ENCODE measurements around the gene PCED1A. TPM values are rescaled to one million over a fixed set of nuclear protein-coding genes. Genes with fewer than 3 reads are reported as not detected.

Gene PCED1A
- total and polyA plus RNA-seq, 2 donors (not counting 3 experiments of a cell fraction or from before 2014, with no cell fraction given) = 20.1 to 32.0 TPM

DNA sequence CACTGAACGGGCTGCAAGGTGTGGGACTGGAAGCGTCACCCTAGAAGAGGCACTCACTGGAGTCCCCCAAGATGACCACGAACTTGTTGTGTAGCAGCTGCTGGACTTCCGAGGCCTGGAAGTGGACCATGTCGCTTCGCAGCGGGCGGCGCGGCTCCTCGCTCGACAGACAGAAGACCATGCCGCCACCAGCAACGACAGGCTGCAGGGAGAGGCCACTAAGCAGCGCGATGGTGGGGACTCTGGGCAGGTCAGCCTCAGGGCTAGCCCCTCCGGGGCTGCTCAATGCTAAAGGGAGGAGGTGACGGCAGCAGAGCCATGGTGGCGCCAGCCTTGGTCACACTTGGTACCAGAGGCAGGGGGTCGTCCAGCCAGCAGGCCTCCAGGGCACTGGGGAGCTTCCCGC lies 720 bp downstream of the PCED1A start:
- no peak for TF ChIP-seq POLR2A (IDR thresholded peaks at IDR 0.05; ENCODE audit: low read depth, low read length)
- no peak for TF ChIP-seq JUN (IDR thresholded peaks at IDR 0.05; ENCODE audit: borderline replicate concordance, insufficient read depth, insufficient read length, low read depth)
- TF ChIP-seq, protein P1, sequence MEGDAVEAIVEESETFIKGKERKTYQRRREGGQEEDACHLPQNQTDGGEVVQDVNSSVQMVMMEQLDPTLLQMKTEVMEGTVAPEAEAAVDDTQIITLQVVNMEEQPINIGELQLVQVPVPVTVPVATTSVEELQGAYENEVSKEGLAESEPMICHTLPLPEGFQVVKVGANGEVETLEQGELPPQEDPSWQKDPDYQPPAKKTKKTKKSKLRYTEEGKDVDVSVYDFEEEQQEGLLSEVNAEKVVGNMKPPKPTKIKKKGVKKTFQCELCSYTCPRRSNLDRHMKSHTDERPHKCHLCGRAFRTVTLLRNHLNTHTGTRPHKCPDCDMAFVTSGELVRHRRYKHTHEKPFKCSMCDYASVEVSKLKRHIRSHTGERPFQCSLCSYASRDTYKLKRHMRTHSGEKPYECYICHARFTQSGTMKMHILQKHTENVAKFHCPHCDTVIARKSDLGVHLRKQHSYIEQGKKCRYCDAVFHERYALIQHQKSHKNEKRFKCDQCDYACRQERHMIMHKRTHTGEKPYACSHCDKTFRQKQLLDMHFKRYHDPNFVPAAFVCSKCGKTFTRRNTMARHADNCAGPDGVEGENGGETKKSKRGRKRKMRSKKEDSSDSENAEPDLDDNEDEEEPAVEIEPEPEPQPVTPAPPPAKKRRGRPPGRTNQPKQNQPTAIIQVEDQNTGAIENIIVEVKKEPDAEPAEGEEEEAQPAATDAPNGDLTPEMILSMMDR (IDR thresholded peaks at IDR 0.05; ENCODE audit: extremely low read depth in 1 of 2, insufficient read depth in 1 of 2, low read depth in 1 of 2, low read length in 2 of 2) = no peak
- no peak for TF ChIP-seq FOS (IDR thresholded peaks at IDR 0.05; ENCODE audit: borderline replicate concordance, insufficient read depth, low read length)
- TF ChIP-seq MAX (IDR thresholded peaks at IDR 0.05; ENCODE audit: insufficient read depth, insufficient read length) = no peak
- no peak for TF ChIP-seq MYC (IDR thresholded peaks at IDR 0.05; ENCODE audit: low read depth, low read length)
- TF ChIP-seq POLR2AphosphoS5 (IDR thresholded peaks at IDR 0.05; ENCODE audit: insufficient read depth, low read depth, low read length) = no peak
- TF ChIP-seq EZH2 (IDR thresholded peaks at IDR 0.05; ENCODE audit: borderline replicate concordance, low read depth, low read length, severe bottlenecking) = no peak
- no peak for TF ChIP-seq GATA2 (IDR thresholded peaks at IDR 0.05; ENCODE audit: insufficient read depth, insufficient read length, low read depth, low read length)
- no peak overlapping the region for H3K9ac ChIP-seq (replicated peaks; ENCODE audit: extremely low read depth, insufficient read depth, low read length)
- H3K4me1 ChIP-seq (ENCODE audit: control insufficient read depth, extremely low read depth, insufficient read depth, low read length) = peaks cover 4% of the 10 kb centered on the region
- no peak overlapping the region for H3K27ac ChIP-seq (ENCODE audit: insufficient read depth, low read depth, low read length)
- intact Hi-C loops (cut with micrococcal nuclease) = loop anchor here (2.0 kb wide), 1 partner anchor 33 kb away; the partner anchor contains the start of gene PTPRA
- no peak for DNase-seq (ENCODE audit: low read depth, low spot score)
- H3K4me3 ChIP-seq (replicated peaks in 1 of 3; ENCODE audit: insufficient read depth in 1 of 3, low read depth in 1 of 3, low read length in 3 of 3) = peak overlapping the region in 1 of 3 experiments; percentile 92
- H3K9me1 ChIP-seq (replicated peaks; ENCODE audit: control insufficient read depth, extremely low read depth, insufficient read depth, low read length) = no peaks in the 10 kb centered on the region
- no peaks in the 10 kb centered on the region for H4K20me1 ChIP-seq (replicated peaks; ENCODE audit: control insufficient read depth, extremely low read depth, insufficient read depth, low read length)
- H3K36me3 ChIP-seq (ENCODE audit: control insufficient read depth in 2 of 2, extremely low read depth in 1 of 2, insufficient read depth in 2 of 2, low read length in 2 of 2) = peaks cover 0 to 2% of the 10 kb centered on the region in 2 experiments
- no peak overlapping the region for H3K4me2 ChIP-seq (ENCODE audit: insufficient read depth, low read length)
- FAIRE-seq = no peak
- BruUV-seq (replicated peaks) = no TSS peak
- ChIA-PET CTCF (interaction anchor here (1.0 to 2.4 kb wide), 3 partner anchors 12 to 87 kb away, joined by 3 to 15 read pairs (median 5); partner anchors contain the start of gene TMEM239), POLR2A (no interaction called here)
- dilution Hi-C loops (cut with MboI; ENCODE audit: extremely low pct_ligation_motif_present, low sequenced_read_pairs) = no loop called here
- peak overlapping the region; percentile 97 for H2AFZ ChIP-seq (ENCODE audit: low read depth, low read length)
- H3K79me2 ChIP-seq (ENCODE audit: control insufficient read depth, insufficient read depth, low read length) = peaks cover 3% of the 10 kb centered on the region
- no peaks in the 10 kb centered on the region for H3K9me3 ChIP-seq (replicated peaks; ENCODE audit: control insufficient read depth, insufficient read depth, low read length)
- H3K27me3 ChIP-seq (ENCODE audit: control insufficient read depth in 2 of 2, insufficient read depth in 2 of 2, low read length in 2 of 2) = no peaks in the 10 kb centered on the region

Data from endothelial cell of umbilical vein (primary cell).